ENCODE results near the gene DAAM2.

Gene DAAM2

GRCh38 chr6:39834866-39835265, 42.7 kb downstream of the DAAM2 start:
- no peaks in the 10 kb centered on the region for H3K27me3 ChIP-seq (ENCODE audit: low read depth)
- H3K36me3 ChIP-seq (replicated peaks) = no peaks in the 10 kb centered on the region
- H3K9me3 ChIP-seq = no peaks in the 10 kb centered on the region
- no peak for DNase-seq (ENCODE audit: low spot score in 2 of 2)
- in situ Hi-C loops (cut with MboI; ENCODE audit: low sequenced_read_pairs) = no loop called here
- no peaks in the 10 kb centered on the region for H3K4me1 ChIP-seq
- no peak overlapping the region for H3K4me3 ChIP-seq

- in situ Hi-C loops (cut with MboI; ENCODE audit: low sequenced_read_pairs) = no loop called here
- no peaks in the 10 kb centered on the region for H3K4me1 ChIP-seq
- DNase-seq (ENCODE audit: low spot score in 2 of 2) = no peak
- no peaks in the 10 kb centered on the region for H3K36me3 ChIP-seq (replicated peaks)
- no peak overlapping the region for H3K4me3 ChIP-seq
- no peaks in the 10 kb centered on the region for H3K27me3 ChIP-seq (ENCODE audit: low read depth)
- H3K9me3 ChIP-seq = no peaks in the 10 kb centered on the region
Observed at GRCh38 chr6:39835821-39836295, 43.7 kb downstream of the DAAM2 start.

DNA sequence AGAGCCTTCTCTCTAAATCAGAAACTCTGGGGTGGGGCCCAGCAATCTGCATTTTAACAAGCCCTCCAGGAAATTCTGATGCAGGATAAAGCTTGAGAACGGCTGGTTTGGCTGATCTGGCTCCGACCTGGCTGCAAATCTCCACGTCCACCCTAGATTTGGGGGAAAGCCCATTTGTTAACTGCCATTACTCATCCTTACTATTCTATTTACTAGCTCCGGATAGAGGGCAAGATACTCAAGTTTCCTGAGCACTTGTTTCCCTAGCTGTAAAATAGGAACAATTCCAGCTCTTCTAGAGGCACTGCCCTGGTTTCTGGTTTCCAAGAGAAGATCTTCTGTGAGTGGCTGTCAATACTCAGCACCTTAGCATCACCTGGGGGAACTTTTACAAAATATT, 44.4 kb downstream of the DAAM2 start:
- Histone ChIP-seq H3K36me3 (replicated peaks) (no peaks in the 10 kb centered on the region), H3K4me1 (no peaks in the 10 kb centered on the region), H3K4me3 (no peak overlapping the region), H3K27me3 (ENCODE audit: low read depth) (no peaks in the 10 kb centered on the region), H3K9me3 (no peaks in the 10 kb centered on the region)
- no peak for DNase-seq (ENCODE audit: low spot score in 2 of 2)
- in situ Hi-C loops (cut with MboI; ENCODE audit: low sequenced_read_pairs) = no loop called here

GRCh38 chr6:39839445-39839844, 47.3 kb downstream of the DAAM2 start:
- H3K4me1 ChIP-seq = no peaks in the 10 kb centered on the region
- no peaks in the 10 kb centered on the region for H3K9me3 ChIP-seq
- no peaks in the 10 kb centered on the region for H3K27me3 ChIP-seq (ENCODE audit: low read depth)
- in situ Hi-C loops (cut with MboI; ENCODE audit: low sequenced_read_pairs) = no loop called here
- no peaks in the 10 kb centered on the region for H3K36me3 ChIP-seq (replicated peaks)
- no peak for DNase-seq (ENCODE audit: low spot score in 2 of 2)
- no peak overlapping the region for H3K4me3 ChIP-seq

DNA sequence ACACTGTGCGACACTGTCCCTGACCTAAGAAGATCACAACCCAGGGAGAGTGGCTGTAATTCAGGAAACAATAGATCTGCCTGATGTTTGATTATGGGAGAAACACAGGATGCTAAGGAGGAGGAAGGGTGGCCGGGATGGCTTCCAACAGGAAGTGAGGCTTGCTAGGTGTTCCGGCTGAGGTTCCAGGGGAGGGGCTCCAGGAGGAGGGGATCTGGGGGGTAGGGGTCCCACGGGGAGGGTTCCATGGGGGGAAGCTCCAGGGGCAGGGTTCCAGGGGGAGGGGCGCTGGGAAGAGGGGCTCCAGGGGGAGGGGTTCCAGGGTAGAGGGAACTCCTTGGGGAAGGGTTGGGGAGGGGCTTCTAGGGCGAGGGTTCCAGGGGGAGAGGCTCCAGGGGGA, 48.6 kb downstream of the DAAM2 start:
- Histone ChIP-seq H3K4me3 (no peak overlapping the region), H3K9me3 (no peaks in the 10 kb centered on the region), H3K4me1 (no peaks in the 10 kb centered on the region), H3K27me3 (ENCODE audit: low read depth) (no peaks in the 10 kb centered on the region), H3K36me3 (replicated peaks) (no peaks in the 10 kb centered on the region)
- no peak for DNase-seq (ENCODE audit: low spot score in 2 of 2)
- in situ Hi-C loops (cut with MboI; ENCODE audit: low sequenced_read_pairs) = no loop called here

- in situ Hi-C loops (cut with MboI; ENCODE audit: low sequenced_read_pairs) = no loop called here
- Histone ChIP-seq H3K4me3 (no peak overlapping the region), H3K27me3 (ENCODE audit: low read depth) (no peaks in the 10 kb centered on the region), H3K4me1 (no peaks in the 10 kb centered on the region), H3K9me3 (no peaks in the 10 kb centered on the region), H3K36me3 (replicated peaks) (no peaks in the 10 kb centered on the region)
- no peak for DNase-seq (ENCODE audit: low spot score in 2 of 2)
Observed at GRCh38 chr6:39841291-39841690, 49.1 kb downstream of the DAAM2 start.

- Histone ChIP-seq H3K4me3 (no peak overlapping the region), H3K4me1 (no peaks in the 10 kb centered on the region), H3K36me3 (replicated peaks) (no peaks in the 10 kb centered on the region), H3K27me3 (ENCODE audit: low read depth) (no peaks in the 10 kb centered on the region), H3K9me3 (no peaks in the 10 kb centered on the region)
- no peak for DNase-seq (ENCODE audit: low spot score in 2 of 2)
- in situ Hi-C loops (cut with MboI; ENCODE audit: low sequenced_read_pairs) = no loop called here
Observed at GRCh38 chr6:39841923-39842322, 49.7 kb downstream of the DAAM2 start.

DNA sequence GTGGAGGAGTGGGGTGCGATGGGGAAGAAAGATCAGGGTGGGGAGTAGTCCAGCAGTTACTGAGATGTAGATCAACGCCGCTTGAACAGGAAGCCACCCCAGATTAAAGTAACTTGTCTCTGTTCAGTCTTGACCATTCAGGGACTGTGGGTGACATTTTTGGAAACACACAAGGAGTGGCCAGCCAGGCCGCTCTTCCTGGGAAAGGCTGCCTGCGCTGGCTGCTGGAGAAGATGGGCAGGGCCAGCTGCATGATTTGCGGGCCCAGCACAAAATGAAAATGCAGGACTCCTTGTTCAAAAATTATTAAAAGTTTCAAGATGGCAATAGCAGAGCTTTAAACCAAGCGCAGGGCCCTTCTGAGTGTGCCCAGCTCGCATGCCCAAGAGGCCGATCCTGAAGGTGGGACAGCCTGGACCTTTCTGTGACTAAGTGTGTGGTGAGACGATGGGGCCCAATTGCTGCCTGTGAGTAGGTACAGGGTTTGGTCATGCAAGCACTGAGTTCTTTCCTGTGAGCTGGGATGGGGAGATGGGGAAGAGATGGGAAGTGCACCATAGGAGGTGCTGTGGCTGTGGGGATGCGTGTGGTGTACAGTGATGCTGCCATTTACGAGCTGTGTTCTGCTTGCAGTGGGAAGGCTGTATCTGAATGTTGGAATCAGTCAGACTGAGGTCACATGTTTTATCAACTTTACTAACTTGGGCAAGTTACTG, 51.3 kb downstream of the DAAM2 start:
- no peaks in the 10 kb centered on the region for H3K36me3 ChIP-seq (replicated peaks)
- no peak overlapping the region for H3K4me3 ChIP-seq
- H3K9me3 ChIP-seq = no peaks in the 10 kb centered on the region
- in situ Hi-C loops (cut with MboI; ENCODE audit: low sequenced_read_pairs) = no loop called here
- no peaks in the 10 kb centered on the region for H3K4me1 ChIP-seq
- no peak for DNase-seq (ENCODE audit: low spot score in 2 of 2)
- H3K27me3 ChIP-seq (ENCODE audit: low read depth) = no peaks in the 10 kb centered on the region

DNA sequence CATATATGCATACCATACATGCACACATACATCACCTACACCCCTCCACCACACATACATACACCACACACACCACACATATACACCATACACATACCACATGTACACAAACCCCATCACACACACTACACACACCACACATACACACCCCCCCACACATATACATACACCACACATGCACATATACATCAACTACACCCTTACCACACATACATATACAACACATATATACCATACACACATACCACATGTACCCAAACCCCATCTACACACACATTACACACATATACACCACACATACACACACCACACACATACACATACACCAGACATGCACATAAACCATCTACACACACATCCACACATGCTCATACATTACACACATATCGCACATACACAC, 52.7 kb downstream of the DAAM2 start:
- no peaks in the 10 kb centered on the region for H3K9me3 ChIP-seq
- no peaks in the 10 kb centered on the region for H3K27me3 ChIP-seq (ENCODE audit: low read depth)
- H3K4me1 ChIP-seq = no peaks in the 10 kb centered on the region
- in situ Hi-C loops (cut with MboI; ENCODE audit: low sequenced_read_pairs) = no loop called here
- H3K4me3 ChIP-seq = no peak overlapping the region
- no peak for DNase-seq (ENCODE audit: low spot score in 2 of 2)
- H3K36me3 ChIP-seq (replicated peaks) = no peaks in the 10 kb centered on the region

GRCh38 chr6:39847221-39847620, 55.0 kb downstream of the DAAM2 start:
- no peaks in the 10 kb centered on the region for H3K4me1 ChIP-seq
- H3K36me3 ChIP-seq (replicated peaks) = no peaks in the 10 kb centered on the region
- H3K27me3 ChIP-seq (ENCODE audit: low read depth) = no peaks in the 10 kb centered on the region
- no peak overlapping the region for H3K4me3 ChIP-seq
- no peak for DNase-seq (ENCODE audit: low spot score in 2 of 2)
- in situ Hi-C loops (cut with MboI; ENCODE audit: low sequenced_read_pairs) = no loop called here
- H3K9me3 ChIP-seq = no peaks in the 10 kb centered on the region

DNA sequence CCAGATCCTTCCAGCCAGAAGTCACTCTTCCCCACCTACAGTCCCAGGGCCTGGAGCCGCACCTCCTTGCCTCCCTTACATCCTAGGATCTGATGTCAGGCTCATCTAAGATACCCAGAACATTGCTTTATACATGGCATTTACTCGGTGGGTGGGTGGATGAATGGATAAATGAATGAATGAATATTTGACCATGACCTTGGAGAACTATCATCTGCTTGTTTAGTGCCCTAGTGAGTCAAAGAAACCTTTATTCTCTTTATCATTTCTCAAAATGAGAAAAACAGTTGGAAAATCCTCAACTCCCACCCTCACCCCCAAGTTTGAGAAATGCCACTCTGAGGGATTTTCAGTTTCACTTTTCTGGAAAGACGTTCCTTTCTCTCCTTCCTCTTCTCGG, 56.0 kb downstream of the DAAM2 start:
- H3K36me3 ChIP-seq (replicated peaks) = no peaks in the 10 kb centered on the region
- no peaks in the 10 kb centered on the region for H3K9me3 ChIP-seq
- H3K27me3 ChIP-seq (ENCODE audit: low read depth) = no peaks in the 10 kb centered on the region
- DNase-seq (ENCODE audit: low spot score in 2 of 2) = no peak
- H3K4me1 ChIP-seq = no peaks in the 10 kb centered on the region
- in situ Hi-C loops (cut with MboI; ENCODE audit: low sequenced_read_pairs) = no loop called here
- H3K4me3 ChIP-seq = no peak overlapping the region

DNA sequence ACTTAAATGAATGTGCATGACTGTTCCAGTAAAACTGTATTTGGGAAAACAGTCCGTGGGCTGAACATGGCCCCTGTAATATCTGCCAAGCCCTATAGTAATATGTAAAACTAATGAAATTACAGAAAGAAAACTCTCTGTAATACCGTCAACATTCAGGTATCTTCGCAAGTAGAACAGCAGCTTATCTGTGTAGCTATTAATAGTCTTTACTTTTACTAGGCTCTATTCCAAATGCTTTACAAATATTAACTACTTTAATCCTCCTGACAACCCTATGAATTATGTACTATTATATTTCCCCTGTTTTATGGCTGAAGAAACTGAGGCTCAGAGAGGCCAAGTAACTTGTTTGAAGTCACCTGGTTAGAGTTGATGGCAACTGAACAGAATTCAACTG, 57.1 kb downstream of the DAAM2 start:
- no peak for DNase-seq (ENCODE audit: low spot score in 2 of 2)
- H3K9me3 ChIP-seq = no peaks in the 10 kb centered on the region
- no peaks in the 10 kb centered on the region for H3K4me1 ChIP-seq
- no peak overlapping the region for H3K4me3 ChIP-seq
- no peaks in the 10 kb centered on the region for H3K27me3 ChIP-seq (ENCODE audit: low read depth)
- no peaks in the 10 kb centered on the region for H3K36me3 ChIP-seq (replicated peaks)
- in situ Hi-C loops (cut with MboI; ENCODE audit: low sequenced_read_pairs) = no loop called here

- Histone ChIP-seq H3K36me3 (replicated peaks) (no peaks in the 10 kb centered on the region), H3K4me1 (no peaks in the 10 kb centered on the region), H3K27me3 (ENCODE audit: low read depth) (no peaks in the 10 kb centered on the region), H3K4me3 (no peak overlapping the region), H3K9me3 (no peaks in the 10 kb centered on the region)
- in situ Hi-C loops (cut with MboI; ENCODE audit: low sequenced_read_pairs) = no loop called here
- DNase-seq (ENCODE audit: low spot score in 2 of 2) = no peak
Observed at GRCh38 chr6:39849764-39850163, 57.6 kb downstream of the DAAM2 start.

- Histone ChIP-seq H3K4me3 (no peak overlapping the region), H3K4me1 (no peaks in the 10 kb centered on the region), H3K36me3 (replicated peaks) (no peaks in the 10 kb centered on the region), H3K27me3 (ENCODE audit: low read depth) (no peaks in the 10 kb centered on the region), H3K9me3 (no peaks in the 10 kb centered on the region)
- in situ Hi-C loops (cut with MboI; ENCODE audit: low sequenced_read_pairs) = no loop called here
- DNase-seq (ENCODE audit: low spot score in 2 of 2) = no peak
Observed at GRCh38 chr6:39850736-39851297, 58.6 kb downstream of the DAAM2 start.

DNA sequence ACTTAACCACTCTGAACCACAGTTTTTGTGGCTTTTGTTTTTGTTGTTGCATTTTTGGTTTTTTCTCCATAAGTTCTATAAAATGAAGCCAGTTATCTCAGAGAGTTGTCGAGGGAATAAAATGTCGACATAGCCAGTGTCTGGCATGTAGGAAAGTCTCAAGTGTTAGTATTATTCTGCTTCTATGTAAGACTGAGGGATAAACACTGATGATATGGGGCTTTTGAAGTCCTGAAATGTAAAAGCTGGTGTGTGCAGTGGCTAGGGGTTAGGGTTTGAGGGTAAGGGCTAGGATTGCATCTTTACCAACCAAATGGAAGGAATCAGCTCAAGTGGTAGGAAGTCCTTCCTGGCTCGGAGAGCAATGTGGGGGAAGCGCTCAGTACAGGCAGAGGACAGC, 59.2 kb downstream of the DAAM2 start:
- DNase-seq (ENCODE audit: low spot score in 2 of 2) = no peak
- Histone ChIP-seq H3K4me1 (no peaks in the 10 kb centered on the region), H3K36me3 (replicated peaks) (no peaks in the 10 kb centered on the region), H3K4me3 (no peak overlapping the region), H3K9me3 (no peaks in the 10 kb centered on the region), H3K27me3 (ENCODE audit: low read depth) (no peaks in the 10 kb centered on the region)
- in situ Hi-C loops (cut with MboI; ENCODE audit: low sequenced_read_pairs) = no loop called here
